ENCODE measurements around the gene XRRA1.
"Not testable (repeated sequence)": the region's sequence is repeated elsewhere in the genome, so short reads cannot be mapped to it uniquely, and the experiment has no call there.

The XRRA1 gene, protein sequence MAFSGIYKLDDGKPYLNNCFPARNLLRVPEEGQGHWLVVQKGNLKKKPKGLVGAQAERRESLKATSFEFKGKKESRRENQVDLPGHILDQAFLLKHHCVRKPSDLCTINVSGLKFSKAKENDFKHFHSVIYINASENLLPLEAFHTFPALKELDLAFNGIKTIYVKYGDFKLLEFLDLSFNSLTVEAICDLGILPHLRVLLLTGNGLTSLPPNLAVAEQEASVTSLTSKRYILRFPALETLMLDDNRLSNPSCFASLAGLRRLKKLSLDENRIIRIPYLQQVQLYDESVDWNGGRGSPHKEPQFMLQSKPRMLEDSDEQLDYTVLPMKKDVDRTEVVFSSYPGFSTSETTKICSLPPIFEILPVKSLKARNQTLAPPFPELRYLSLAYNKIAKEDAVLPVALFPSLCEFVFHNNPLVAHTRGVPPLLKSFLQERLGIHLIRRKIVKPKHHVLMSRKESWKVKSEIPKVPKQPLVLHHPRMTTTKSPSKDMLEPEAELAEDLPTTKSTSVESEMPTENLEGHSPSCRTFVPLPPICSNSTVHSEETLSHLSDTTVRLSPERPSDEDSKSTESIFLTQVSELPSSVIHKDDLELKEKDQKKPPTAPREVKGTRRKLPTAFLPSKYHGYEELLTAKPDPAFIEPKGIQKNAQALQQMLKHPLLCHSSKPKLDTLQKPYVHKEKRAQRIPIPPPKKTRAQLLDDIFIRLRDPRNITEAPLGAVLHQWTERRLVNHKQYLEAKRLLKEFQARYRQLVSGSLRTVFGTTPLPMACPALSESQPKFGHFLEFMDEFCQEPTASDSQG

GRCh38 chr11:74948898-74949752, at the start of gene XRRA1, which contains the start of gene SPCS2:
Gene XRRA1 (minus strand): TSS chr11:74949091. CDS start chr11:74940878, 8,213 bp downstream.
Gene SPCS2 (plus strand): TSS chr11:74949266. CDS start chr11:74949286, 20 bp downstream.
- DNase-seq (ENCODE audit: low spot score): peak; percentile 95
- in situ Hi-C loops (cut with MboI; ENCODE audit: low sequenced_read_pairs, unreplicated experiment): loop anchor here (10.0 to 25.0 kb wide), 2 partner anchors 66 to 263 kb away; no protein-coding TSS in a partner anchor
- no peak for TF ChIP-seq CTCF (IDR thresholded peaks at IDR 0.05; ENCODE audit: borderline replicate concordance, control extremely low read depth, extremely low read depth, insufficient read depth, missing control alignments)

- TF ChIP-seq CTCF (IDR thresholded peaks at IDR 0.05; ENCODE audit: borderline replicate concordance, control extremely low read depth, extremely low read depth, insufficient read depth, missing control alignments): no peak
- peak; percentile 44 for DNase-seq (ENCODE audit: low spot score)
- in situ Hi-C loops (cut with MboI; ENCODE audit: low sequenced_read_pairs, unreplicated experiment): no loop called here
These were observed 44.0 kb upstream of the XRRA1 start for GRCh38 chr11:74992852-74993251.

DNA sequence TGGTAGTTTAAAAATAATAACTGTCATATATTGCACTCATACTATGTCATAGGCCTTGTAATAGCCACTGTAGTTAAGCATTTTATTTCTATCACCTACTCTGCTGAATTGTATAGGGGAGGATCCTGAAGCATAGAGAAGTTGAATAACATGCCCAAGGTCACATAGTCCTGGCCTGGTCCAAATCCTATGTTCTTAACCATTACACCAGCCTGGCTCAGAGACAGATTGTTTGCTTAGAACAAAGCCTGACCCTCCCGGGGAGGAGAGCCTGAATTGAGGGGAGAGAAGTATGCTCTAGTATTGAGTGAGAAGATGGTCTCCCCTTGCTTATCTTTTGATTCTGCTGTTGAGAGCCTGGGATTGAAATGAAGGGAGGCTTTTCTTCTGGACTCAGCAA, 42.0 kb upstream of the XRRA1 start:
- in situ Hi-C loops (cut with MboI; ENCODE audit: low sequenced_read_pairs, unreplicated experiment): no loop called here
- no peak for DNase-seq (ENCODE audit: low spot score)
- TF ChIP-seq CTCF (IDR thresholded peaks at IDR 0.05; ENCODE audit: borderline replicate concordance, control extremely low read depth, extremely low read depth, insufficient read depth, missing control alignments): no peak

DNA sequence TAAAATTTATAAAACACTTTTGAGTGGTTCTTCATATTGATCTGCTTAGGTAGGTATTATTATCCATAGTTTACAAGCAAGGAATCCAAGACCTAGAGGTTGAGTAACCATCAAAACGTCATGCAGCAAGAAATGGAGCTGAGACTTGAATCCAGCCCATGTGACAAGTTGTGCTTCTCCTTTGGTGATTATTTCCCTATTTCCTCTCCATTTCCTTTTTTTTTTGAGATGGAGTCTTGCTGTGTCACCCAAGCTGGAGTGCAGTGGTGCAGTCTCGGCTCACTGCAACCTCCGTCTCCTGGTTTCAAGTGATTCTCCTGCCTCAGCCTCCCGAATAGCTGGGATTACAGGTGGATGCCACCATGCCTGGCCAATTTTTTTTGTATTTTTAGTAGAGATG, 41.3 kb upstream of the XRRA1 start:
- in situ Hi-C loops (cut with MboI; ENCODE audit: low sequenced_read_pairs, unreplicated experiment); DNase-seq (ENCODE audit: low spot score): not testable (repeated sequence)

DNA sequence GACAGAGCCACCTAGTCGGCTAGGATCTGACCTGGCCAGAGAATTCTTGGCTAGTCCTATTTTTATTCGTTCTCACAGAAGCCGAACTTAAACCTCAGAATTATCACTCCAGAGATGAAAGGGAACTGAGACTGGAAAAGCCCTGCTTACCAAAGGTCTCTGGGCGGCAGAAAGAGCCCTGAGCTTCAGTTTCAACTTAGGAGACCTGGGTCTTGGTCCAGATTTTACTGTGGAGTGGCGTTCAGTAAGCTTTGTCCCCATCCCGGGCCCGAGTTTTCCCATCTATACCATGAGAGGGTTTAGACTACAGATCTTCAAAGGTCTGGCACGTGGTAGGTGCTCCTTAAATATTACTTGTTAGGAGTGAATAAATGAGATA, 40.4 kb upstream of the XRRA1 start:
- no peak for DNase-seq (ENCODE audit: low spot score)
- in situ Hi-C loops (cut with MboI; ENCODE audit: low sequenced_read_pairs, unreplicated experiment): no loop called here
- no peak for TF ChIP-seq CTCF (IDR thresholded peaks at IDR 0.05; ENCODE audit: borderline replicate concordance, control extremely low read depth, extremely low read depth, insufficient read depth, missing control alignments)

DNA sequence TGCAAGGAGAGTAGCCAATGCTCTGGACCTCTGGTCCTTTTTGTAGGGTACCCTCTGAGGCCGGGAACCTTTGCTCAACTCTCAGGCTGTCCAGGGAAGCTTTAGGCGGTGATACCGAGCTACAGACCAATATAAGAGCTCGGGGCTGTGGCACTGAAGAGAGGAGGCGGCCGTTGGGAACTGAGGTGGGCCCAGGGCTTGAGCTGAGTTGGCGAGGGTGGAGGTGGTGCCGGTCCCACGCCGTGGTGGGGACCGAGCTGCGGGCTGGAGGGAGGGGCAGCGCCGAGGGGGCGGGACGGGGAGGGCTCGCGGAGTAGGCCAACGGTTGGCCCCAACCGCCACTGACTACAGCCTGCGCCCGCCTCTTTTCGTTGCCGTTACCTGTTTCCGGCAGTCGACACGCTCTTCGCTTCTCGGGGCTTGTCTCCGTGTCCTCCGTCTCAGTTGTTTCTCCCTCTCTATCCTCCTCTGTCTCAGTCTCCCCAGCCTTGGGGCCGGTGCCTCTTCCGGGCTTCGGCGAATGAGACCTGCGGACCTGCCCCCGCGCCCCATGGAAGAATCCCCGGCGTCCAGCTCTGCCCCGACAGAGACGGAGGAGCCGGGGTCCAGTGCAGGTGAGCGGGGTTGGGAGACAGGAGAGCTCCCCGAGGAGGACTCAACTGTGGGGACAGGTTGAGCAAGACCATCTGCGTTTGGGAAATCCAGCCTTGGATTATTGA, 39.8 kb upstream of the XRRA1 start, which contains the start of gene NEU3:
TSS of gene NEU3 (plus strand) at position 393 of the 719 bp plus-strand sequence. CDS start at position 521, 128 bp downstream.
- in situ Hi-C loops (cut with MboI; ENCODE audit: low sequenced_read_pairs, unreplicated experiment): no loop called here
- no peak for TF ChIP-seq CTCF (IDR thresholded peaks at IDR 0.05; ENCODE audit: borderline replicate concordance, control extremely low read depth, extremely low read depth, insufficient read depth, missing control alignments)
- peak; percentile 93 for DNase-seq (ENCODE audit: low spot score)
